ENCODE results near the gene SPIC. TPM values are rescaled to one million over a fixed set of nuclear protein-coding genes. Genes with fewer than 3 reads are reported as not detected.

Gene SPIC
- total RNA-seq, 1 experiment from 2014 or later, result not detected

DNA sequence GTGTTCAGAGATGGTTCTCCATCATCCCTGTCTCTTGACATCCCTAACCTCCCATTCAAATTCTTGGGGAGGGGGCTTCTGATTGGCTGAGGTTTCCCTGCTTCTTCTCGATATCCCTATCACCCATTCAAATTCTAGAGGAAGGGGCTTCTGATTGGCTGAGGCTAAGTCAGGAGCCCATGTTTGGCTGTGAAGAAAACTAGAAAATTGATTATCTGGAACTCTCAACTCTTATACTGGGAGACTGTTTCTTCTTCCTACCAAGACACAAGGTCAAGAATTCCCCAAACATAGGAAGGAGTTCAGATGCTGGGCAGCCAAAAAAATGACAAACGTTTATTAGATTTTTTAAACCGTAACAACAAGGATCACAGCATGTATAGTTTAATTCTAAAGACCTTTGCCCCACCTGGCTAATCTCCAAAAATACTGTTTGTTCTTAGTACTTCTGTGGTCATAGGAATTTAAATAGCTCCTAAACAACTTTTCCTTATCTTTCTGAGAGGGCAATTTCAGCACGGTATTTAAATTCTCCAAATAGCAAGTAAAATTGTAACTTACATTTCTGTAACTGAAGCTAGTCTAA is 26.4 kb downstream of the SPIC start:
- DNase-seq (ENCODE audit: low spot score), result no peak
- in situ Hi-C loops (cut with HindIII; ENCODE audit: low sequenced_read_pairs), result no loop called here

DNA sequence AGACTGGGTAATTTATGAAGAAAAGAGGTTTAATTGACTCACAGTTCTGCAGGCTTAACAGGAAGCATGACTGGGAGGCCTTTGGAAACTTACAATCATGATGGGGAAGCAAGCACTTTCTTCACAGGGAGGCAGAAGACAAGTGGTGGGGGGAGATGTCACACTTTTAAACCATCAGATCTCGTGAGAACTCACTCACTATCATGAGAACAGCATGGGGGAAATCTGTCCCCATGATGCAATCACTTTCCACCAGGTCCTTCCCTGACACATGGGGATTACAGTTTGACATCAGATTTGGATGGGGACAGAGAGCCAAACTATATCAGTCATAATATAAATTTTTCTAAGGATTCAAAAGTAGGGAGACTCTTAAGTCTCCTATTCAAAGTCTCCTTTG is 46.0 kb downstream of the SPIC start:
- in situ Hi-C loops (cut with HindIII; ENCODE audit: low sequenced_read_pairs), result no loop called here
- DNase-seq (ENCODE audit: low spot score), result no peak

DNA sequence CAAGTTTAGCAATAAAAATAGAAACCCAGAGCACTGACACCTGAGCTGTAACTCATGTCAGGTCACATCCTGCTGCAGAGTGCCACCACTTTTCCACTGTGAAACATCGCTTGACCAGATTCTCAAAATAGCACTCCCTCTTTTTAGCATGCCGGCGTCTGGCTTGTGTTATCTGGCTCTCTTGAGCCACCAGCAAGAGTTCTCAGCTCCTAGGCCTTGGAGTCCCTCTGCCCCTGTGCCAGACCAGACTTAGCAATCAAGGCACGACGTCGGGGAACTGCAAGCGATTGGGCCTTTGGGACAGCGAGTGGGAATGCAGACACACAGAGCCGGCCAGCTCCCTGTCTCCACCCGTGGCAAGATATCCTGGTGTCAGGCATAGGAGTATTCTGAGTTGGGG is 52.5 kb downstream of the SPIC start:
- in situ Hi-C loops (cut with HindIII; ENCODE audit: low sequenced_read_pairs), result no loop called here
- DNase-seq (ENCODE audit: low spot score), result no peak

DNA sequence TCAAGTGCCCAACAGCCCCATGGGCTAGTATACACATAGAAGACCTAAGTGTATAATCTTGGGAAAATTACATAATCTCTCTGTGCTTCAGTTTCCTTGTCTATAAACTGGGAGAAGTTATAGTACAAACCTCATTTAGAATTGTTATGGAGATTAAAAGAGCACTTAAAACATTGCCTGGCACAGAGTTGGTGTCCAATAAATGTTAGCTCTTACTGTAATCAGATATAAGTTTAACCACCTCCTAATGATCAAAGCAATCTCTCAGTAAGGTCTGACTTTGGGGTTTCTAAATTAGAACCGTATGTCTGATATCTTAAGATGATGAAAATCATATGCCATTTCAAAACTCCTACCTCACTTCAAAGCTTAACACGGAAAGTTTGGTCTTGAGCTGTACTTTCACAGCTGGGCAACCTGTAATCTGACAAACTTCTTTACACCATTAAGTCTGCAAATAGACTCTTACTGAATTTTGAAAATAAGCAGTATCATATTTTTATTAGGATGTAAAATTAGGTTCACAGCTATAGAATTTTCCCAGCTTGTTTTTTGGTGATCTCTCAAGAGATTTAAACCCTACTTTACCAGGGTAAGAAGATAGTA is 61.0 kb downstream of the SPIC start:
- in situ Hi-C loops (cut with HindIII; ENCODE audit: low sequenced_read_pairs), result no loop called here
- no peak for DNase-seq (ENCODE audit: low spot score)

Other genes starting within 250 kb of the SPIC start
- gene UTP20, start 195.2 kb upstream of the SPIC start, total RNA-seq (2014; rRNA removed; shearing (Covaris generic)), result 12.7 and 24.2 TPM in 2 replicates
- 53.4 and 92.6 TPM in 2 replicates for gene ARL1, start 67.6 kb upstream of the SPIC start, total RNA-seq (2014; rRNA removed; shearing (Covaris generic))
- gene MYBPC1, start 119.6 kb downstream of the SPIC start, total RNA-seq (2014; rRNA removed; shearing (Covaris generic)), result not detected in 2 replicates
- 52.4 and 58.0 TPM in 2 replicates for gene CHPT1, start 222.3 kb downstream of the SPIC start, total RNA-seq (2014; rRNA removed; shearing (Covaris generic))